GM13977 (cell line): ENCODE data around the gene IRS2.
"Not testable (repeated sequence)": the region's sequence is repeated elsewhere in the genome, so short reads cannot be mapped to it uniquely, and the experiment has no call there.

Experiments
- DNase-seq: peaks from one replicate; pipeline ENCODE4 v3.0.0; 2012; ENCODE audit warnings: low spot score
- in situ Hi-C: fragments of 300-500 bp; cut with MboI; formaldehyde crosslinking; loops from one replicate; pipeline ENCODE4 v1.12.0; 2022; ENCODE audit warnings: low sequenced_read_pairs, low pct_unique_long_range_greater_than_20kb, mixed read lengths, inconsistent platforms; ENCODE audit not compliant: unreplicated experiment
- TF ChIP-seq, protein P1 (sequence below): IDR thresholded peaks from 2 replicates; pipeline ENCODE4 v1.5.1; 2012; ENCODE audit warnings: mild to moderate bottlenecking, control low read depth; ENCODE audit not compliant: insufficient read depth; ENCODE audit errors: extremely low read depth, missing control alignments

IRS2 gene

DNA sequence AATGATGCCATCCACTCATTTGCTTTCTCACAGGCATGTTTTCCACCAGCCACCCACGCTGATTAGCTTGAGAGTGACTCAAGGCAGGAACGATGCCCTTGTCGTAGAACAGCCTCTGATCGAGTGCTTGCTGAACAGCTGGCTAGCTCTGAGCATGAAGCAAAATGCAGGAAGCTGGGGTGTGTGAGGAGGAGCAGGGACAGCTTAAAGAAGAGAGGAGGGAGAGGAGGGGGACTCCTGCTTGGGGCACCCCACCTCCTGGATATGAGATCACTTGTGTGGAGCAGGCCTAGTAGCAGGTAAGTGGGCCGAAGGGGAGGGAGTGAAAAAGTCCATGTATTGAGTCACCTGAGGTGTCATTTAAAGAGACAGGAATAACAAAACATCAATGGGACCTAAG is 48.8 kb downstream of the IRS2 start:
- in situ Hi-C loops = no loop called here
- no peak for DNase-seq
- TF ChIP-seq, protein P1, sequence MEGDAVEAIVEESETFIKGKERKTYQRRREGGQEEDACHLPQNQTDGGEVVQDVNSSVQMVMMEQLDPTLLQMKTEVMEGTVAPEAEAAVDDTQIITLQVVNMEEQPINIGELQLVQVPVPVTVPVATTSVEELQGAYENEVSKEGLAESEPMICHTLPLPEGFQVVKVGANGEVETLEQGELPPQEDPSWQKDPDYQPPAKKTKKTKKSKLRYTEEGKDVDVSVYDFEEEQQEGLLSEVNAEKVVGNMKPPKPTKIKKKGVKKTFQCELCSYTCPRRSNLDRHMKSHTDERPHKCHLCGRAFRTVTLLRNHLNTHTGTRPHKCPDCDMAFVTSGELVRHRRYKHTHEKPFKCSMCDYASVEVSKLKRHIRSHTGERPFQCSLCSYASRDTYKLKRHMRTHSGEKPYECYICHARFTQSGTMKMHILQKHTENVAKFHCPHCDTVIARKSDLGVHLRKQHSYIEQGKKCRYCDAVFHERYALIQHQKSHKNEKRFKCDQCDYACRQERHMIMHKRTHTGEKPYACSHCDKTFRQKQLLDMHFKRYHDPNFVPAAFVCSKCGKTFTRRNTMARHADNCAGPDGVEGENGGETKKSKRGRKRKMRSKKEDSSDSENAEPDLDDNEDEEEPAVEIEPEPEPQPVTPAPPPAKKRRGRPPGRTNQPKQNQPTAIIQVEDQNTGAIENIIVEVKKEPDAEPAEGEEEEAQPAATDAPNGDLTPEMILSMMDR = no peak

DNA sequence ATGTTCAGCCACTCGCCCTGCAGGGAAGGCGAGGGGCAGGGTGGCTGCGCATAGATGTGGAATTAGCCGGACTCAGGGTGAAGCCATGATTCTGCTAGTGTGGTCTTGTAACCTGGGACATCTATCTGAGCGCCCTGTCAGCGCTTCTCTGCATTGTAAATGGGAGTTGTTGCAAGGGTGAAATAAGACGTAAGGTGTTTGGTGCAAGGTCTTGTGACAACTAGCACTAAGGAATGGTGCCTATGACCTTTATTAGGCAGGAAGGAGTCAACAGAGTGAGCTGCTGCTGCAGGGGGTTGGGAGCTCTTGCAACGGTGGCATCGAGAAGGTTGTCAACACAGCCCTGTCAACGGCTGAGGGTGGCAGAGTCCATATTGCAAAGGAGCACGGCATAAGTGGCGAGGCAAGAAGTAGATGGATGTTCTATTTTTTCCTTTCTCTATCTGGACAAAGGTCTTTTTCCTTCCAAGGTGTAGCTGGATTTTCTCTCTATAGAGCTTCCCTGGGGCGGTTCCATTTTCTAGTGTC is 49.3 kb downstream of the IRS2 start:
- DNase-seq = no peak
- TF ChIP-seq, protein P1 = no peak
- in situ Hi-C loops = no loop called here

DNA sequence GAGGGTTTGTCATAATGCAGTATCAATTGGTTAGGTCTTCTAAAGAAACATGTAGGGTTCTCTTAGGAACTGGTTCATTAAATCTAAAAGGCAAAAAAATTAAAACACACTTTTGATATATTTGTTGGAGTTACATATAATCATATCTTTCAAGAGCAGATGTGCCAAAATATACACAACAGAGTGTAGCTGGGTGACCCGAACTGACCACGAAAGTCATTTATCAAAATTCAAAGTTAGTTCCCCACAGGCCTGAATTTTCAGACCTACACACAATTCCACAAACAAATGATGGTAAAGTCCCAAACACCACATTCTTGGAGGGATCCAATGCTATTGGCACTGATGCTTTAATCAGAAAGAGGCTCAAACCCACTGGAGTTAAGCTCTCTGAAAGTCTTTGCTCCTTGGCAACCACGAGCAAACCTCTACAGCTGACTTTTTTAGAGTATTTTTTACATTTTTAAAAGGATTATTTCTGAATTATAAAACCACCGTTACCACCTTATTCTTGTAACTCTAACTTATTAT is 50.9 kb downstream of the IRS2 start:
- DNase-seq = no peak
- TF ChIP-seq, protein P1 = no peak
- in situ Hi-C loops = no loop called here

DNA sequence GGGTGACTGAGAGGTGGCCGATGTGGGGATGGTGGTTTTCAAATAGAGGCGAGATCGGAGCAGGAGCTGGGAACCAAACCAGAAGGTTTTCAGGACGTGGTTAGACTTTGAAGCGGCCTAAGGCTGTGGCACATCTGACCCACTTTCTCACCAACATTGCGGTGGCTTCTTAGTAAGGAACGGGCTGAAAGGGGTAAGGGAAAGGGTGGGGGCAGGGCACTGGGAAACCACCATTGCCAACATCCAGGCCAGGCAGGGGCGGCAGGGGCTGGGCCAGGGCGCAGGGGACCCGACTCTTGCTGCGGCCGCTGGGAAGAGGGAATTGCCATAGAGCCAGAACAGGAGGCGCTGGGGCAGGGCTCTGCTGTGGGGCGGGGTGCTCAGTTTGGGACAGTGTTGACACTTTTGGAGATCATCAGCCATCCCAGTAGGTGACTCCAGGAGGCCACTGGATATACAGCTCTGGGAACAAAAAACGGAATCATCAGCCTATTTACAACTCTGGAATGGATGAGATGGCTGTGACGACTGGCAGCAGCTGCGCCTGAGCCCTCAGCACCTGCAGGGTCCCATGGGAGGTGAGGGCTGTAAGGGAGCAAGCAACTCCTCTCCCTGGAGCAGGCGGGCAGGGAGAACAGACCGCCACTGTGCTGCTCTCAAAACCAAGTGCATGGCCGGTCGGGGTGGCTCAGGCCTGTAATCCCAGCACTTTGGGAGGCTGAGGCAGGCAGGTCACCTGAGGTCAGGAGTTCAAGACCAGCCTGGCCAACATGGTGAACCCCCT is 52.2 kb downstream of the IRS2 start:
- in situ Hi-C loops = no loop called here
- no peak for DNase-seq
- TF ChIP-seq, protein P1 = no peak

DNA sequence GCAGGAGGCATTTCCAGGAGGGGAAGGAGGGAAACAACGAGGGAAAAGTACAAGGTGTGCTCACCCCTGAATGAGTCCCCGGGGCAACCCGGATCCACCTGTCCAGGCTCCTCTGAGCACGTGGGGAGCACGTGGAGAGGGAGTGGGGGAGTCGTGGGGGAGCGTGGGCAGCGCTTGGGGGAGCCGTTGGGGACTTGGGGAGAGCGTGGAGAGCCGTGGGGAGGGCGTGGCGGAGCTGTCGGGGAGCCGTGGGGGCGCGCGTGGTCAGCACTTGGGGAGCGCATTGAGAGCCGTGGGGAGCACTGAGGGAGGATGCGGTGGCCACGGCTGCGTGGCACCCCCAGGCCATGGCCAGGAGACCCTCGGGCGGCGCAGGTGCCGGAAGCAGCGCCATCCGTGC is 52.8 kb downstream of the IRS2 start:
- DNase-seq = no peak
- TF ChIP-seq, protein P1 = no peak
- in situ Hi-C loops = no loop called here

DNA sequence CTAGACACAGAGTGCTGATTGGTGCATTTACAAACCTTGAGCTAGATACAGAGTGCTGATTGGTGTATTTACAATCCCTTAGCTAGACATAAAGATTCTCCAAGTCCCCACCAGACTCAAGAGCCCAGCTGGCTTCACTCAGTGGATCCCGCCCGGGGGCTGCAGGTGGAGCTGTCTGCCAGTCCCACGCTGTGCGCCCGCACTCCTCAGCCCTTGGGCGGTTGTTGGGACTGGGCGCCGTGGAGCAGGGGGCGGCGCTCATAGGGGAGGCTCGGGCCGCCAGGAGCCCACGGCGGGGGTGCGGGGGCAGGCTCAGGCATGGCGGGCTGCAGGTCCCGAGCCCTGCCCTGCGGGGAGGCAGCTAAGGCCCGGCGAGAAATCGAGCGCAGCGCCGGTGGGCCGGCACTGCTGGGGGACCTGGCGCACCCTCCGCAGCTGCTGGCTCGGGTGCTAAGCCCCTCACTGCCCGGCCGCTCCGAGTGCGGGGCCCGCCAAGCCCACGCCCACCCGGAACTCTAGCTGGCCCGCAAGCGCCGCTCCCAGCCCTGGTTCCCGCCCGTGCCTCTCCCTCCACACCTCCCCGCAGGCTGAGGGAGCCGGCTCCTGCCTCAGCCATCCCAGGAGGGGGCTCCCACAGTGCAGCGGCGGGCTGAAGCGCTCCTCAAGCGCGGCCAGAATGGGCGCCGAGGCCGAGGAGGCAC is 53.8 kb downstream of the IRS2 start:
- in situ Hi-C loops, DNase-seq: not testable (repeated sequence)
